ENCODE data around the gene PAIP2B.
"Not testable (repeated sequence)": the region's sequence is repeated elsewhere in the genome, so short reads cannot be mapped to it uniquely, and the experiment has no call there.

Gene PAIP2B, protein sequence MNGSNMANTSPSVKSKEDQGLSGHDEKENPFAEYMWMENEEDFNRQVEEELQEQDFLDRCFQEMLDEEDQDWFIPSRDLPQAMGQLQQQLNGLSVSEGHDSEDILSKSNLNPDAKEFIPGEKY

DNA sequence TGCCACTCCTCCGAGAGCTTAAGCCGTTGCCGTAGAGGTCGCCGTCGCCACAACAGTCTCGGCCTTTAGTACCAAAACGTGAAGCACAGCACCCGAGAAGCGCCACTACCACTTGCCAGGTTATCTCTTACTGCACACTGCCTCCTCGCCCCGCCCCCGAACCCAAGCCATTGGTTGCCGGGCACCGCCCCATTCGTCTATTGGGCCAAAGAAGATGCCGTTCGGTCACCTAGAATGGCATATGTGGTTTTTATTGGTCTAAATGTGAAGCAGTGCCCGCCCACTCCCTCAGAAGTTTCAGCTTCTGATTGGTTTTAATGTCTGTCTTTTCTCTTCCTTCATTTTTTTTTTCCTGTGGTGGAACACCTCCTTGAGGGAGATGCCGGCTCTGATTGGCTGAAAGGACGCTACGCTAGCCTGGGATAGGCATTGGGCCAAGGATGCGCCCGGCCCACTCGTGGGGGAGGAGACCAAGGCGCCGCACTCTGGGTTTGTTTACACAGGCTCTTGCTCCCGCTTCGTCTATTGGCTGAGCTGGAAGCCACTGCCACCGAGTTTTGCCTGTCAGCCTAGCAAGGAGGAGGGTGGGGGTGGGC is at the start of gene PAIP2B:
Gene PAIP2B, minus strand, starts transcription at position 139 of the 596 bp plus-strand sequence. CDS start 24,514 bp downstream, outside the sequence.
- DNase-seq: peak; percentile 99

DNA sequence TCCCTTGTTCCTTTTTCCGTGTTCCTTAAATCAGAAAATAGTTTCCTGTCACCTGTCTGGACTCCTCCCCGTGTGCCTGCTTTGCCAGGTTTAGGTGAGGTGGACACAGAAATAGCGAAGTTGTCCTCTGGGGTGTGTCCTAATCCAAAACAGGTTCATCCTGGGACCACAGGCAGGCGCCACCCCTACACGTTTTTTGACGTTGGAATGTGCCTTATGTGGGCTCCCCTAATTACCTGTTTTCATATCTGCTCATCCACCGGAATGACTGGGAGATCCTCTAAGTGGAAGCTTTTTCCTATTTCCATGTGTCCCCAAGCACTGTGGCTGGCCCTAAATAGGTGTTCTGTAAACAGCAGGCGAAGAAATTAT is 49.0 kb upstream of the PAIP2B start:
- no peak for DNase-seq

DNA sequence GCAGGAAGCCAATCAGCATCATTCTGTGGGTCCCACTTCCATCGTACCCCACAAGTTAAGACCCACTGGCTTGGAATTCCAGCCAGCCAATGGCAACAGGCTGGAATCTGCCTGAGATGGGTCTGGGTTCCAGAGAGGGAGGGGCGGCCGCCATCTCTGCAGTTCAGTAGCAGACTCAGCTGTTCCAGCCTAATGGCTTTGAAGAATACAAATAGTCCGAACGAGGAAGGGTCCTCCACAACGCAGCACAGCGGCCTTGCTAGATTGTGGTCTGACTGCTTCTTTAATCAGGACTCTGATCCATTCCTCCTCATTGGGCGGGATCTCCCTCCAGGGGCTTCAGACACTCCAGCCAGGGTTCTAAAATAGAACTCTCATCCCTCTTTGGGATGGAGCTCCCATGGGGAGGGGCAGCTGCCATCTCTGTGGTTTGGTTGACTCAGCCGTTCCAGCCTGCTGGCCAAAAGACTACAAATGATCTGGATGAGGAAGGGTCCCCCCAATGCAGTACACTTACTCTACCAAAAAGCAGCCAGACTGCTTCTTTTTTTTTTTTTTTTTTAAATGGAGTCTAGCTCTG is 42.7 kb upstream of the PAIP2B start:
- no peak for DNase-seq

DNA sequence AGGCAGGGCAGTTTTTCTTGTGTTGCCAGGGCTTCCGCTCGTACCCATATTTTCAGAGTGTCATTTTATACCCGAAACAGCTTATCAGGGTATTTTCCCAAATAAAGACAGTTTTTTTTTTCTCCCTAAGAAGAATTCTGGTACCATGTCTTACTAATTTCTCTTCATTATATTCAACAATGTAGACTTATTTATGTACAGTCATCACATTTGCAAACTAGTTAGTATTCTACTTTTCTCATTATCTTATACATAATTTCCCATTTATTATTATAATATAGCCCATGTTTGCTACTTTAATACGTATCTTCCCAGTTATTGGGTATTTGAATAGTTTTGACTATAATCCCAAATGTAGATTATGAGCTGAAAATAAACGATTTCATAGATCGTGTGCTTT is 36.5 kb upstream of the PAIP2B start:
- no peak for DNase-seq

DNA sequence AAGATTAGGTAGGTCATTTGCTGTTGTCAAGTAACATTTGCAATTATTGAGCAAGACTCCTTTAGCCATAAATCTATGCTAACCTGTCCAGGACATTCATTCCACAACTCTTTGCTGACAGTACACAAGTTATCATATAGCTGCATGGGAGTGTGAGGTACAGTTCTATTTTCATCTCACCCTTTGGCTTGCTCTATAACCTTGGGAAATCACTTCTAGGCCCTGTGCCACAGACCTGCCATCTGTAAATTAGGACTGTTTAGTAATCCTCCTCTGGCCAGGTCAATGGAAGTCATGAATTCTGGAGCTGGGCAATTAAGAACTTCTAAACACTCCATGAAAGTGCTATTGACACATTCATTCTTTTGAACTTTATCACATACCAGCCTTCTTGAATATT is 34.6 kb upstream of the PAIP2B start:
- no peak for DNase-seq

DNA sequence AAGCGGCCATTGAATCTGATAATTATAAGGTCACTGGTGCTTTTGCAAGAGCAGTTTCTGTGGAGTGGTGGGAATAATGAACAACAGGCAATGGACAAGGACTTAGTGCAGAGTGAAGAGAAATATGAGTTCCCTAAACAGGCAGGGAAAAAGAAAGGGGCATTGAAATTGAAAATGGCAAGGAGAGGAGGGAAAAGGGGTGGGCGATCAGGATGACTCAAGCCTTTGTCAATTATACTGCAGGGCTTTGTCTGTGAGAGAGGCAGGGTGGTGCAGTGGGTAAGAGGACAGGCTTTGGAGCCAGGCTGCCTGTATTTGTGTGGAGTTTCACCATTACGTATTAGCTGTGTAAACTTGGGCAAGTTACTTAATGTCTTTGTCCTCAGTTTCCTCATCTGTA is 29.5 kb upstream of the PAIP2B start:
- no peak for DNase-seq

DNA sequence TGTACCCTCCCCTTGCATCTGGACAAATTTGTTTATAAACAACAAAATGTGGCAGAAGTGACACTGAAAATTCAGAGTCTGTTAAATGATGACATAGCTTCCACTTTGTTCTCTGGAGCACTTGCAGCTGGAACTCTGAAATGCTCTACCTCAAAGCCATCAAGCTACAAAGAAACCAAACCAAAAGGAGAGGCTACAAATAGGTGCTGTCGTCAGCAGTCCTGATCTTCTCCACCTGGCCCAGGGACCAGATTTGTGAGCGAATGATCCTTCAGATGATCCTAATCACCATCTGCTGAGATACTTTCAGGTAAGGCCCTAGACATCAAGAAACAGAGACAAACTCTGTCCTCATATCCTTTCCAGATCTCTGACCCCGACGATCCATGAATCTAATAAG is 27.9 kb upstream of the PAIP2B start:
- DNase-seq: no peak

DNA sequence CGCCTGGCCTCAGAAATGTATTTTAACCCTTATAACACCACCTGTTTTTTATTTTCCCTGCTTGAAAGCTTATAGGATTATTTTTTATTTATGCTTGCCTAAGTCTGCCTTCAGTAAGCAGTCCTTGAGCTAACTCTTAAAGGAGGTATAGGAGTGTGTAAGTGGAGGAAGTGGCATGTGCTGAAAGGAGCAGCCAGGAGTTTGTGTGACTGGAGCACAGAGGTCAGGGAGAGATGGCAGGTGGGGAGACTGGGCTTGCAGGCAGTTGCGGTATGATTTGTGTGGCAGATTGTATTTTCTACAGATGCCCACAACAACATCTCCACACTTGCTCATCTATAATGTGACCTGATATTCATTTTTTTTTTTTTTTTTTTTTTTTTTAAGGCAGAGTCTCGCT is 27.2 kb upstream of the PAIP2B start:
- DNase-seq: no peak

DNA sequence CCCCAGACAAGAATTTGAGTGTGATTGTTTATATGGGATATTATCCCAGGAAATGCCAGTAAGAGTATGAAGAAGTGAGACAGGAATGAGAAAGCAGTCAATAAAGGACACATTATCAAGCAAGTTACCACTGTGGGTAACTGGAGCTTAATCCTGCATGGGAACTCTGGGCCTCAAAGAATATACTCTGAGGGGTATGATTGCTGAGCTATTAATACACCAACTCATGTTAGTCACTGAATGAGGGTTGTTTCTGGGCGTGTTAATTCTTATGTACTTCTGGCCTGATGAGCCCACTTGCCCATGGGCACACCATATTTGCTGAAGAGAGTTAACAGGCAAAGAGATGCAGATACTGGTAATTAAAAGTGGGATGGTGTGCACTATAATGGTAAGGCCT is 26.6 kb upstream of the PAIP2B start:
- DNase-seq: no peak

DNA sequence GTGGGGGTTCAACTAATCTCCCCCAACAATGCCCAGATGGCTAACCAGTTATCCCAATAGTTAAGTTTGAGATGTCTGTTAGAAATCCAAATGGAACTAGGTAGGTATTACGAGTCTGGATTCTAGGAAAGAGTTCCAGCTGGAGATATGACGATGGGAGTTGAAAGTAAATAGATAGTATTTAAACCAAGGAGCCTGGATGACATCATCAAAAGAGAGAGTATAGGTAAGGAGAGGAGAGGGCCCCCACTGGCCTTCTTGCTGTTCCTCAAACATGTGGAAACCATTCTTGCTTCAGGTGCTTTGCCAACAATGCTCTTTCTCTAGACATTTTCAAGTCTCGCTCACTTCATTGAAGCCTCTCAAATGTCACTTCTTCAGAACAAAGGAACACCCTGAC is 26.0 kb upstream of the PAIP2B start:
- no peak for DNase-seq

DNA sequence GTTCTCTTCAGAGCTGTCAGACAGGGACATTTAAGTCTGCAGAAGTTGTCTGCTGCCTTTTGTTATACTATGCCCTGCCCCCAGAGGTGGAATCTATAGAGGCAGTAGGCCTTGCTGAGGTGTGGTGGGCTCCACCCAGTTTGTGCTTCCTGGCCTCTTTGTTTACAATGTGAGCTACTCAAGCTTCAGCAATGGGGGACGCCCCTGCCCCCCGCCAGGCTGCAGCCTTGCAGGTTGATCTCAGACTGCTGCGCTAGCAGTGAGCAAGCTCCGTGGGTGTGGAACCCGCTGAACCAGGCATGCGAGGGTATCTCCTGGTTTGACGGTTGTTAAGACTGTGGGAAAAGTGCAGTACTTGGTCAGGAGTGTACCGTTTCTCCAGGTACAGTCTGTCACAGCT is 24.0 kb upstream of the PAIP2B start:
- no peak for DNase-seq

DNA sequence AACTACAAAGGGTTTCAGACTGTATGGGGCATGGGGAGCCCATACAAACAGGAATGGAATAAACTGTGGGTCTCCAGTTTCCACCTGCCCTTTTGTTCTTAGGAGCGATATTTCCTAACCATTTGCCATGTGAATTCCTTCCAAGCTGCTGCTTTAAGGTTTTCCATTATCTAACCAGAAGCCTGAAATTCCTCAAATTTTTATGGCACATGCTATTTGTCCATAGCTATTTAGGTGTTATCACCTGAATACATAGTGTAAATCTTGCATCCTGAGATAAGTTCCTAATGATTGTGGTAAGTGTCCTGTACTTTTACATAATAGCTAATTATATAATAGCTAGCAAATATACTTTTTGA is 17.4 kb upstream of the PAIP2B start:
- no peak for DNase-seq

DNA sequence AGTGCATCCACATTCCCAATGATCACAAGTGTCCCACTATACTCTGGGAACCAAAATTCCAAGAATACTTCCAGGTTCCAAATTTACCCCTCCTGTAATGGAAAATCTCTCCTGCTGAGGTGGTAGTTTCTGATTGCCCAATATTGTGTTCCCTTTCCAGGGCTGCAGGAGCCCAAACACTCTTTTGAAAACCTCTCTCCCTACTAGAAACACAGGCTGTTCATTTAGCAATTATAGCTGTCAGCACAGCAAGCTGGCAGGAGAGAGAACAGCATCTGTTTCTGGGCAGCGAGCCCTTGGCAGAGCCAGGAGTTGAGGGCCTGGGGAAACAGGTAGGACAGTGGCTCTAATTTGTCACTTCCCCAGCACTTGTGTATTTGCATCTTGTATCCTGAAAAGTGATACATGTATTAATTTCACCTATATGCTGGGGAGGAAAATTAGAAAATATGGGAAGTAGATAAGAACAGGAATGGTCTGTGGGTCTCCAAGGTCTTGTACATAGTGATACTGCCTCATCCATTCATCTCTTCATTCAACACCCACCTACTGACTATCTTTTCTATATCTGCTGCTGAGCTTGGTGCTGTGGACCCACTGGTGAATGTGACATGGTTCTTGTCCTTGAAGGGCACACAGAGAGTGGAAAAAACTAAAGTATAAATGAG is 16.9 kb upstream of the PAIP2B start:
- DNase-seq: peak; percentile 38

DNA sequence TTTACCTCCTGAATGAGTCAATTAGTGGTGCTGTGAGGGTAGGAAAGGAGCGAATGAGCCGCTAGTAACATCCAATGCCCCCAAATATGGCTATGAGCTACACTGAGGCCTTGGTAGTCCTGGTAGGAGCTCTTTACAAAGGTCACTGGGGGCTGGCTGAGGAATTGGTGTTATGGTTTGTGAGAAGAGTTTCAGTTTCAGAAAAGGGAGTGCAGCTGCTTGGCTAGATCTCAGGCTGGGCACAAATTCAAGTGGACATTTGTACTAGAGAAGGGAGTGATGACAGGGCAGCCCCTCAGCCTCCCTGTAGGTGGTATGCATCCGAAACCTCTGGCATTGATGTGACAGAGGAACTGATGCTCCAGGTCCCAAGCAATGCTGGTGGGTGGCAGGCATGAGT is 13.9 kb upstream of the PAIP2B start:
- DNase-seq: no peak

DNA sequence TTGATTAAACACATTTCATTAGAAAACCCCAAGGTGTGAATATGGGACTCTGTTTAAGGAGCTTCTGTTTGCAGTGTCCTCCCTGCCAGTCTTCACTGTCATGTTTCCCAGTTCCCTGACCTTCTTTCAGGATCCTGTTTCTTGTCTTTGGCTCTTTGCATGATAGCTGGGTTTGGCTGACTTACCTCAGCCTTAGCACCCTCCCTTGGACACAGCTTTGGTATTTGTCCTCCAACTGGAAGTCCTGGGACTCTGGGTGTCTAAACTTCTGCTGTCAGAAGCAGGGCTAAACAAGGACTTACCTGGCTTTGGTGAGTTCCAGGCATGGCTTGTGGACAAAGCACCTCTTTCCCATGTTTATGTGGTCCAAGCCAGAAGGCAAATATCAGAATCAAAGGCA is 11.2 kb upstream of the PAIP2B start:
- DNase-seq: no peak

DNA sequence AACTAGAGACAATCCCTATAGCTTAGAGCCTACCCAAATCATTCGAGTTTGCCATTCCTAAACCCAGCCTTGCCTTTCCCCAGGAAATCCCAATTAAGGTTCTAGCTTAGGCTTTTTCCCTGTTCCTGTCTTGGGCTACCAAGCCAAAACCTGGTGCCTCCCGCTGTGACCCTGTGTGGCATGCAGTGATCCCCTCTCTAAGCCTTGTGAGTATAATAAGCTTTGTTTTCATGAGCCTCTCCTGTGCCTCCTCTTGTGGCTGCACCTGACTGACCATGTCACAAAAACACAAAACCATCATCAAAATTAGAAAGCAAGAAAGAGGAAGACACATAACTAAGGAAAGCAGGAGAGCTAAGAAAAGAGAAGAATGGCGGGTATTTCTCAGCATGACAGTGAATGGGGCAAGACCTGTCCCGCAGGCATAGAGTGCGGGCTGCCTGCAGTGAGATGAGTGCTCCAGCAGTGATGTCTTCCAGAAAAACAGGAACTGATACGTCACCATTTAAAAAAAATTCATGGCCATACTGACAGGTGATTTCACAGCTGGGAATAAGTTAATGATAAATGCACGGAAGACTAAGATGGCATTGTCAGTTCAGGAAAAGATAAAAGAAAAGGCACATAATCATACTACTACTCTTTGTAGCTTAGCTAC is 9.2 kb upstream of the PAIP2B start:
- DNase-seq: no peak

DNA sequence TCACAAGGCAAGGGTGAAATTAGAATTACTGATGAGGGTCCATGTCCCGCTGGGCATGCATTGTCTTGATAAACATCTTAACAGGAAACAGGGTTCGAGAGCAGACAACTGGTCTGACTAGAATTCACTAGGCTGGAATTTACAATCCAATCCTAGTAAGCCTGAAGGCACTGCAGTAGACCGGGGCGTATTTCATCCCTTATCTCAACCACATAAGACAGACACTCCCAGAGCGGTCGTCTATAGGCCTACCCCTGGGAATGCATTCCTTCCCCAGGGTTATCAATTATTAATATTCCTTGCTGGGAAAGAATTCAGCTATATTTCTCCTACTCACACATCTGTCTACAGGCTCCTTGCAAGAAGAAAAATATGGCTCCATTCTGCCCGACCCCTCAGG is 6.2 kb upstream of the PAIP2B start:
- not testable (repeated sequence) for DNase-seq

DNA sequence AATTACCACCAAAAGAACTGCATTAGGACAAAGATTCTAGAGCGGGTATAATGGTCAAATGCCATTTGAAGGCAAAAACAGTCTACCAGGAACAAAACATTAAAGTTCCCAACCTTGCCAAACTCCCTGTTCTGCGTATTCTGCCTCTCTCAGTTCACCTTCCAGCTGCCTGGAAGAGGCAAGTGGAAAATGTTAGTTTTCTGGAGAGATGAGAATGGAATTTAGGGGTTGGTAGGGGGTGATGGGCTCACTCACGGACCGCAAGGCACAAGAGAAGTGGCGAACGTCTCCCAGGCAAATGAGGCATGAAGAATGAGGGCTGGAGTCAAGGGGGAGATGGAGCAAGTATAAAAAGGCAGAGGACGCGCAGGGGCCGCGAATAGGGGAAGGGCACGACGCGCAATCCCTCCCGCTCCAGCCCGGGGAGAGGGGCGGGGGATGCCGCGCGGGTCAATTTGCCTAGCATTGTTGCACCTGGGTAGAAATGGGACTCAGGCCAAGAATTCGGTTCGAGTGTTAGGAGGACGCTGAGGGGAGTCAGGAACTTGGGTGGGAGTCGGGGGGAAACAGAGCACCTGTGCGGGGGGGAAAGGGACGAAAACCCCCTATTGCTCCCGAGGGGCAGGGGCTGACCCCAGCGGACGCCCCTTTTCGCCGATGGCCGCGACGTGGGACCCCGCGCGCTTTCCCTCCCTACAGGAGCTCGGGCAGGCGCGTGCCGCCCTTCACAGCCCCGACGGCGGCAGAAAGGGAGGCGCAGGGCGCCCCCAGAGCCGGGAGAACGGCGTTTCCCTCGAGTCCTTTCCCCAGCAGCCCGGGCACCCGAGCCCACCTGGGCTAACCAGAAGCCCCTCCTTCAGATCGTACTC is 573 bp downstream of the PAIP2B start:
- peak; percentile 69 for DNase-seq

DNA sequence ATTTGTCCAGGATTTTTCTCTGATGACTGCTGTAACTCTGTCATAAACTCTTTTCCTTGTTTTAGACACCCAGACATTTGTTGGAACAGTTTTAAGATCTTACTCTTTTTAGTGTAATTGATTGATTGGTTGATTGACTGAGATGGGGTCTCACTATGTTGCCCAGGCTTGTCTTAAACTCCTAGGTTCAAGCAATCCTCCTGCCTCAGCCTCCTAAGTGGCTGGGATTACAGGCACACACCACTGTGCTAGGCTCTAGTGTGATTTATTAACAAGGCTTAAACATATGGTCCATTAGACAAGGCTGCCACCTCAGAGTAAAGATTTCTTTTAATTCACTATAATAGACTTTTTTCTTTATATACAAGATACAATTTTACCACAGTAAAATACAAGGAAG is 2.0 kb downstream of the PAIP2B start:
- no peak for DNase-seq

DNA sequence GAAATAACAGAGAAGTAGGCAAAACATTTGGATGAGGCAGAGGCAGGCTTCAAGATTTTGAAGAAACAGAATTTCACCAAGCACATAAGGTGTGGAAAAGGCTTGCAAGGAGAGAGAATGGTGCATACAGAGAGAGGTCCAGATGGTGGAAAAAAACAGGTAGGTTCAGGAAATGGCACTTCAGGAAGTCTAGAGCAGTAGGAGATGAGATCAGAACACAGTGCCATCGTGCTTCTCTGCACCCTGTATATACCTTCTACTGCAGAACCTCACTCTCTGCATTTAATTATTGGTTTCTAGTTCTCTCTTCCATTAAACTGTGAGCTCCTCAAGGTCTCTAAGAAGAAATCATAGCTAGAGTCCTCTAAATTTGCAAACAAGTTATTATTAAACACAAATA is 2.4 kb downstream of the PAIP2B start:
- DNase-seq: peak; percentile 63

DNA sequence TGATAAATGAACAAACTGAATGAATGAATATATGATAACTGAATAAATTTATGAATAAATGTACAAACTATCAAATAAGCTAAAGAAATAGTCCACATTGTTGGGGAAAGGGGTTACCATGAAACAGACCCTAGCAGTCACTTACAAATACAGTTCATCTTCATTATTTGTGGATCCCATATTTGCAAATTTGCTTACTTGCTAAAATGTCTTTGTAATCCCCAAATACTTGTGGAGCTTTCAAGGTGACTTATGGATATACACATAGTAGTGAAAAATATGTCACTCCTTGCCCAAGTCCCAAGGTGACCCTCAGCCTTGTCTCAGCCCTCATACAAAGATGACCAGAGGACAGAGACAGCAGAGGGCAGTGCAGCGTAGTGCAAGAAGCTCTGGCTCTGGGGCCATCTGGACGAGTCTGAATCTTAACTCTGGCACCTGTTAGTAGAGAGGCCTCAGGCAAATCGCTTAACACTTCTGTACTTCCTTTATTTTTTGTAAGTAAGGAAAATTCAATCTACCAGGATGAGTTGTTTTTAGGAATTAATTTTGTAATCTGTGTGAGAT is 3.1 kb downstream of the PAIP2B start:
- DNase-seq: peak; percentile 52

DNA sequence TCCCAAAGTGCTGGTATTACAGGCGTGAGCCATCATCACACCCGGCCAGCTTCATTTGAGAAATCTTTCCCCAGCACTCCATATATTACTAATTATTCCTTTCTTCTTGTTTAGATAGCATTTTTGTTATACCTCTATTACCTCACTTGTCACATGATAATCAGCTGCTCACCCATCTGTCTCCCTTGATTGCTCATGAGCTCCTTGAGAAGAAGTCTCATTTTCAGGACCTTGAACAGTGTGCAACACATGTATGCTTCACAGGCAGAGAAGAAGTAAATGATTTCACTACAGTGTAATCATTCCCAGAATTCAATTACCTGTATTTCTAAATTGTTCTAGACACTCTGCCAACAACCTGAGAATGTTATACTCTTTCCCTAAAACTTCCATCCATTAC is 6.2 kb downstream of the PAIP2B start:
- peak; percentile 20 for DNase-seq

DNA sequence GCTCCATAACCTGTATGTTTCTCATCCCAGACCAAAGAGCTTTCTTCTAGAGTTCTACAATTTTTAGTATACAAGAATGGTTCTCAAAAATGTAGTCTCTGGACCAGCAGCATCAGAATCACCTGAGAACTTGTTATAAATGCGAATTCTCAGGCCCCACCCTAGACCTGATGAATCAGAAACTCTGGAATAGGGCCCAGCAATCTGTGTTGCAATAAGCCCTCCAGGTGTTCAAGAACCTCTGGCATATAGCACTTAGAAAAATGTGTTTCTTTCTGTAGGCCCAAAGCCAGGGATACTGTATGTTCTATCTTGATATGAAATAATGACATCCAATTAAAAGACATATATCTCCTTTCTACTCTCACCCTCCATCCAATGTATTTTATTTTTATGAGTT is 10.4 kb downstream of the PAIP2B start:
- DNase-seq: no peak
